H1 (cell line): ENCODE measurements around the gene PLCL2. TPM values are rescaled to one million over a fixed set of nuclear protein-coding genes. Genes with fewer than 3 reads are reported as not detected.

ENCODE experiments used
- CTCF ChIA-PET: fragments of 300-600 bp; sonication (Branson Sonifier 250); formaldehyde crosslinking; loops from one replicate; lab custom pipeline; 2021; ENCODE audit not compliant: partially characterized antibody; lab: Charles Lee
- POLR2A ChIA-PET: fragments of 300-600 bp; sonication (Branson Sonifier 250); formaldehyde crosslinking; loops from one replicate; lab custom pipeline; 2021; ENCODE audit warnings: inconsistent platforms; ENCODE audit not compliant: partially characterized antibody; lab: Charles Lee
- DNase-seq, 2 experiments: peaks; one replicate each; pipeline versions ENCODE4 v3.0.0 to v3.0.0-alpha.2; 2010 to 2022; ENCODE audit warnings: low spot score in 2 of 2, low read depth in 1 of 2, mixed read lengths in 1 of 2
- FAIRE-seq: peaks from 2 replicates; lab custom pipeline; 2011; peaks lifted over from hg19 to GRCh38; lab: Jason Lieb, UNC
- H2AFZ ChIP-seq: 2 replicates; pipeline ENCODE4 v1.8.1; 2012; ENCODE audit warnings: low read length, inconsistent platforms
- H2AK5ac ChIP-seq: 2 replicates; pipeline ENCODE4 v1.6.1; 2013; ENCODE audit warnings: low read depth, low read length
- H2BK120ac ChIP-seq: replicated peaks from 2 replicates; pipeline ENCODE3; 2013; ENCODE audit warnings: low read depth, low read length, inconsistent platforms
- H2BK12ac ChIP-seq: 2 replicates; pipeline ENCODE4 v1.6.1; 2013; ENCODE audit warnings: low read depth, low read length
- H2BK15ac ChIP-seq: 2 replicates; pipeline ENCODE4 v1.6.1; 2013; ENCODE audit warnings: low read length
- H2BK20ac ChIP-seq: 2 replicates; pipeline ENCODE4 v1.6.1; 2013; ENCODE audit warnings: low read length
- H2BK5ac ChIP-seq: 2 replicates; pipeline ENCODE4 v1.6.1; 2013; ENCODE audit warnings: low read depth, low read length
- H3K14ac ChIP-seq: 2 replicates; pipeline ENCODE4 v1.6.1; 2013; ENCODE audit warnings: inconsistent platforms; ENCODE audit not compliant: insufficient read length
- H3K18ac ChIP-seq: 2 replicates; pipeline ENCODE4 v1.6.1; 2013; ENCODE audit warnings: low read length; ENCODE audit errors: extremely low read depth
- H3K23ac ChIP-seq: 2 replicates; pipeline ENCODE4 v1.6.1; 2013; ENCODE audit warnings: inconsistent platforms; ENCODE audit not compliant: insufficient read length
- H3K23me2 ChIP-seq: 2 replicates; pipeline ENCODE4 v1.6.1; 2013; ENCODE audit warnings: low read depth, low read length
- H3K27ac ChIP-seq: 2 replicates; pipeline ENCODE4 v1.6.1; 2011; ENCODE audit warnings: low read depth, low read length, inconsistent platforms
- H3K27me3 ChIP-seq, 4 experiments: replicated peaks in 1 of 4; 1 replicate in 1 of 4; 2 replicates in 3 of 4; pipeline versions ENCODE4 v1.6.1 to v1.8.1; 2011 to 2013; ENCODE audit warnings: low read length in 3 of 4, mild to moderate bottlenecking in 3 of 4, inconsistent platforms in 2 of 4, mixed read lengths in 2 of 4, moderate library complexity in 1 of 4; ENCODE audit not compliant: control insufficient read depth in 3 of 4, insufficient read depth in 3 of 4; ENCODE audit errors: extremely low read depth in 1 of 4
- H3K36me3 ChIP-seq, 4 experiments: 2 replicates each; pipeline versions ENCODE4 v1.6.1 to v1.8.1; 2011 to 2013; ENCODE audit warnings: mild to moderate bottlenecking in 4 of 4, low read length in 3 of 4, moderate library complexity in 2 of 4, control low read depth in 1 of 4, inconsistent platforms in 1 of 4; ENCODE audit not compliant: insufficient read depth in 4 of 4, control insufficient read depth in 2 of 4
- H3K4ac ChIP-seq: replicated peaks from 2 replicates; pipeline ENCODE3; 2013; ENCODE audit warnings: low read length, low read depth, mixed read lengths, inconsistent platforms; ENCODE audit not compliant: insufficient read length
- H3K4me1 ChIP-seq, 4 experiments: replicated peaks in 1 of 4; 1 replicate in 1 of 4; 2 replicates in 3 of 4; pipeline versions ENCODE4 v1.6.1 to v1.8.1; 2011 to 2013; ENCODE audit warnings: low read length in 3 of 4, inconsistent platforms in 2 of 4, mixed read lengths in 1 of 4; ENCODE audit not compliant: insufficient read depth in 4 of 4, control insufficient read depth in 3 of 4
- H3K4me2 ChIP-seq, 2 experiments: 2 replicates each; pipeline versions ENCODE4 v1.6.1 to v1.8.1; 2011 to 2013; ENCODE audit warnings: low read depth in 2 of 2, low read length in 2 of 2, control low read depth in 1 of 2, inconsistent platforms in 1 of 2, mild to moderate bottlenecking in 1 of 2; ENCODE audit not compliant: insufficient read depth in 1 of 2
- H3K4me3 ChIP-seq, 4 experiments: fragments of 200-600, 300-600 bp in 1 of 4; sonication (generic), shearing (Covaris generic), sonication (Bioruptor Twin) in 1 of 4; 2 replicates each; pipeline versions ENCODE4 v1.5.1 to v1.8.1; 2011 to 2016; ENCODE audit warnings: low read length in 4 of 4, low read depth in 3 of 4, control low read depth in 2 of 4, inconsistent platforms in 2 of 4, mild to moderate bottlenecking in 2 of 4, mixed read lengths in 1 of 4, moderate library complexity in 1 of 4; ENCODE audit not compliant: insufficient read depth in 2 of 4; ENCODE audit errors: extremely low read depth in 1 of 4
- H3K56ac ChIP-seq: replicated peaks from 2 replicates; pipeline ENCODE3; 2013; ENCODE audit warnings: low read depth, mild to moderate bottlenecking, mixed read lengths, low read length, inconsistent platforms; ENCODE audit not compliant: insufficient read length
- H3K79me1 ChIP-seq: 2 replicates; pipeline ENCODE4 v1.6.1; 2013; ENCODE audit warnings: low read depth, low read length, control low read depth
- H3K79me2 ChIP-seq, 2 experiments: 2 replicates each; pipeline versions ENCODE4 v1.6.1 to v1.8.1; 2012 to 2013; ENCODE audit warnings: low read length in 2 of 2, mild to moderate bottlenecking in 2 of 2, inconsistent platforms in 1 of 2; ENCODE audit not compliant: insufficient read depth in 2 of 2, control insufficient read depth in 1 of 2
- H3K9ac ChIP-seq, 4 experiments: replicated peaks in 1 of 4; 1 replicate in 1 of 4; 2 replicates in 3 of 4; pipeline versions ENCODE4 v1.6.1 to v1.8.1; 2011 to 2013; ENCODE audit warnings: low read depth in 3 of 4, low read length in 3 of 4, control low read depth in 2 of 4, mild to moderate bottlenecking in 2 of 4, moderate library complexity in 2 of 4, inconsistent platforms in 1 of 4; ENCODE audit errors: extremely low read depth in 1 of 4
- H3K9me3 ChIP-seq, 2 experiments: 2 replicates each; pipeline versions ENCODE4 v1.6.1 to v1.8.1; 2012 to 2013; ENCODE audit warnings: mild to moderate bottlenecking in 2 of 2, moderate library complexity in 2 of 2, control low read depth in 1 of 2, inconsistent platforms in 1 of 2, low read depth in 1 of 2, low read length in 1 of 2, mixed read lengths in 1 of 2; ENCODE audit not compliant: insufficient read depth in 2 of 2
- H4K20me1 ChIP-seq, 2 experiments: replicated peaks in 1 of 2; 2 replicates each; pipeline versions ENCODE3 to v1.8.1; 2011 to 2013; ENCODE audit warnings: inconsistent platforms in 2 of 2, low read length in 2 of 2, mild to moderate bottlenecking in 1 of 2; ENCODE audit not compliant: insufficient read depth in 2 of 2, control insufficient read depth in 1 of 2
- H4K5ac ChIP-seq: 2 replicates; pipeline ENCODE4 v1.6.1; 2013; ENCODE audit warnings: low read length, low read depth, mixed read lengths, inconsistent platforms; ENCODE audit not compliant: insufficient read length
- H4K8ac ChIP-seq: 2 replicates; pipeline ENCODE4 v1.8.0; 2013; ENCODE audit warnings: mild to moderate bottlenecking, moderate library complexity, low read length, inconsistent platforms; ENCODE audit not compliant: insufficient read depth; ENCODE audit errors: extremely low read depth
- H4K91ac ChIP-seq: replicated peaks from 2 replicates; pipeline ENCODE3; 2013; ENCODE audit warnings: low read length, mixed read lengths, inconsistent platforms; ENCODE audit not compliant: insufficient read length
- ATF2 ChIP-seq: IDR thresholded peaks from 2 replicates; pipeline ENCODE4 v1.6.1; 2012; ENCODE audit warnings: low read length, inconsistent platforms
- CREB1 ChIP-seq: IDR thresholded peaks from 2 replicates; pipeline ENCODE4 v1.6.1; 2012; ENCODE audit warnings: inconsistent platforms
- EGR1 ChIP-seq: IDR thresholded peaks from 2 replicates; pipeline ENCODE4 v1.6.1; 2011; ENCODE audit warnings: low read depth, low read length, borderline replicate concordance
- HDAC2 ChIP-seq, 2 experiments: fragments of 300-600 bp in 1 of 2; sonication (generic) in 1 of 2; IDR thresholded peaks; 2 replicates each; pipeline ENCODE4 v1.6.1; 2011 to 2012; ENCODE audit warnings: low read depth in 2 of 2, low read length in 2 of 2, mild to moderate bottlenecking in 2 of 2, moderate library complexity in 2 of 2, borderline replicate concordance in 1 of 2, inconsistent platforms in 1 of 2
- MAX ChIP-seq: IDR thresholded peaks from 2 replicates; pipeline ENCODE4 v1.6.1; 2012; ENCODE audit warnings: inconsistent platforms
- NRF1 ChIP-seq: IDR thresholded peaks from 2 replicates; pipeline ENCODE4 v1.6.1; 2011; ENCODE audit warnings: mild to moderate bottlenecking, low read depth, low read length, improper control_type of control experiment
- POLR2A ChIP-seq, 2 experiments: IDR thresholded peaks; 1 replicate in 1 of 2; 2 replicates in 1 of 2; pipeline ENCODE4 v1.6.1; 2011; ENCODE audit warnings: low read depth in 2 of 2, low read length in 2 of 2, mild to moderate bottlenecking in 2 of 2; ENCODE audit errors: control extremely low read depth in 1 of 2
- RBBP5 ChIP-seq: IDR thresholded peaks from 2 replicates; pipeline ENCODE4 v1.7.1; 2012; ENCODE audit warnings: low read depth, mild to moderate bottlenecking, inconsistent platforms, low read length, moderate library complexity, borderline replicate concordance
- RFX5 ChIP-seq: IDR thresholded peaks from 2 replicates; pipeline ENCODE4 v1.6.1; 2011; ENCODE audit warnings: low read depth, low read length, improper control_type of control experiment, borderline replicate concordance
- SUZ12 ChIP-seq: fragments of 200-600 bp; sonication (generic); IDR thresholded peaks from 2 replicates; pipeline ENCODE4 v1.6.1; 2012; ENCODE audit warnings: mild to moderate bottlenecking, inconsistent platforms, low read length, moderate library complexity, mixed read lengths
- USF2 ChIP-seq: IDR thresholded peaks from 2 replicates; pipeline ENCODE4 v1.6.1; 2011; ENCODE audit warnings: low read length, improper control_type of control experiment
- YY1 ChIP-seq: IDR thresholded peaks from 2 replicates; pipeline ENCODE4 v1.6.1; 2011; ENCODE audit warnings: low read depth, mild to moderate bottlenecking, low read length
- WGBS, 2 experiments: shearing (Covaris generic) in 1 of 2; methylation state at CpG; one replicate each; pipeline versions ENCODE4 v1.1.6 to v1.1.7; 2013 to 2015; ENCODE audit warnings: low lambda C conversion rate in 2 of 2, mixed read lengths in 2 of 2, inconsistent platforms in 1 of 2, low coverage in 1 of 2, missing lambda C conversion rate in 1 of 2; ENCODE audit not compliant: insufficient replicate concordance in 2 of 2, insufficient coverage in 1 of 2, insufficient read length in 1 of 2; ENCODE audit errors: extremely low coverage in 1 of 2, missing lambda C conversion rate in 1 of 2; 5-methylcytosine and 5-hydroxymethylcytosine counted together
- polyA plus RNA-seq, 7 experiments: library from polyadenylated mRNA; depleted of rRNA in 3 of 7; stranded (reverse) in 5 of 7; unstranded in 2 of 7; fragments of >200 nt in 5 of 7; fragments of 200-250 nt in 2 of 7; gene quantifications; 1 replicate in 5 of 7; 2 replicates in 1 of 7; 4 replicates in 1 of 7; pipeline versions ENCODE4 v1.2.1 to v1.2.3, GENCODE V29; 2011 to 2013; ENCODE audit warnings: missing spikeins in 2 of 7, mixed read lengths in 2 of 7
- total RNA-seq: library from RNA; stranded (reverse); fragmentation: NEBNext Ultra II Directional; extraction: Animal tissue kit (Norgen Biotek cat#: 25700); gene quantifications from 2 replicates; pipeline ENCODE4 v1.2.1, GENCODE V29; 2021

The PLCL2 gene
- total and polyA plus RNA-seq, 2 of the 8 experiments (the other 6 are each of a cell fraction or from before 2014, with no cell fraction given), result 3.5 to 6.8 TPM

- WGBS, 2 experiments, result 88% methylated on average over 3 of the region's 3 CpGs; no CpG with 5 or more reads in 1 of the 2 experiments
- Histone ChIP-seq H2BK15ac (no peak overlapping the region), H3K9me3 (no peaks in the 10 kb centered on the region), H3K14ac (no peak overlapping the region), H2BK120ac (no peak overlapping the region), H3K79me1 (no peaks in the 10 kb centered on the region), H4K20me1 (no peaks in the 10 kb centered on the region), H3K79me2 (no peaks in the 10 kb centered on the region), H3K4me3 (no peak overlapping the region), H2BK20ac (no peak overlapping the region), H4K91ac (no peak overlapping the region), H3K18ac (no peak overlapping the region), H4K8ac (no peak overlapping the region), H3K4ac (no peak overlapping the region), H3K9ac (no peak overlapping the region), H3K4me2 (no peak overlapping the region), H2AK5ac (no peak overlapping the region), H2BK12ac (no peak overlapping the region), H4K5ac (no peak overlapping the region), H2BK5ac (no peak overlapping the region), H3K4me1 (no peaks in the 10 kb centered on the region), H3K27ac (no peak overlapping the region), H2AFZ (no peak overlapping the region), H3K23me2 (no peaks in the 10 kb centered on the region), H3K23ac (no peak overlapping the region), H3K56ac (no peak overlapping the region), H3K27me3 (no peaks in the 10 kb centered on the region), H3K36me3 (no peaks in the 10 kb centered on the region; a peak in 1 of 8 replicates)
- CTCF ChIA-PET, result no interaction called here
- POLR2A ChIA-PET, result no interaction called here
- FAIRE-seq (no peak), DNase-seq (no peak)
- TF ChIP-seq NRF1 (no peak), MAX (no peak), ATF2 (no peak), USF2 (no peak), RBBP5 (no peak), RFX5 (no peak), YY1 (no peak), EGR1 (no peak), SUZ12 (no peak), POLR2A (IDR thresholded peaks at IDR 0.05; ENCODE audit: control extremely low read depth in 1 of 2, low read depth in 2 of 2, low read length in 2 of 2) (no peak), HDAC2 (IDR thresholded peaks at IDR 0.05; ENCODE audit: borderline replicate concordance in 1 of 2, low read depth in 2 of 2, low read length in 2 of 2) (no peak), CREB1 (no peak)
These were observed 176.2 kb downstream of the PLCL2 start for GRCh38 chr3:17061005-17061404.
